GM21447 (cell line): ENCODE measurements around the gene NWD2.

ENCODE experiments used
- ATAC-seq: cut with Tn5 transposase; IDR thresholded peaks from one replicate; pipeline ENCODE4 v1.9.1; 2021; ENCODE audit not compliant: unreplicated experiment

The NWD2 gene

DNA sequence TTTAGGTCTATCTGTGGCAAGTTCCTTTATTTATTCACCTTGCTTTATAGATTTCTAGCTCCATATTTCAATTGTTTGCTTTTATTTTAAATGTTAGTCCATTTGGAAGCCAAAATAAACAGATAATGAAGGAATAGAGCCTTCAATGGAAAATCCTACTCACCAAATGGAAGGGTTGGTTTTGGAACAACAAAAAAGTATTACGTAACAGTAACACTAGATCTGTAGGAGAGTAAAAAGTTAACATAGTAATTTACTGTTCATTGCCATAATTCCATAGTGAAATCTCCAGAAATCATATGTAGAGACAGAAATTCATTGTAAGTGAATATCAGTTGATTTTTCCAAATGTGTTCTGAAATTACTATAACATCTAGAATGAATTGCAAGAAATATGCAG is 34.6 kb downstream of the NWD2 start:
- ATAC-seq = no peak

DNA sequence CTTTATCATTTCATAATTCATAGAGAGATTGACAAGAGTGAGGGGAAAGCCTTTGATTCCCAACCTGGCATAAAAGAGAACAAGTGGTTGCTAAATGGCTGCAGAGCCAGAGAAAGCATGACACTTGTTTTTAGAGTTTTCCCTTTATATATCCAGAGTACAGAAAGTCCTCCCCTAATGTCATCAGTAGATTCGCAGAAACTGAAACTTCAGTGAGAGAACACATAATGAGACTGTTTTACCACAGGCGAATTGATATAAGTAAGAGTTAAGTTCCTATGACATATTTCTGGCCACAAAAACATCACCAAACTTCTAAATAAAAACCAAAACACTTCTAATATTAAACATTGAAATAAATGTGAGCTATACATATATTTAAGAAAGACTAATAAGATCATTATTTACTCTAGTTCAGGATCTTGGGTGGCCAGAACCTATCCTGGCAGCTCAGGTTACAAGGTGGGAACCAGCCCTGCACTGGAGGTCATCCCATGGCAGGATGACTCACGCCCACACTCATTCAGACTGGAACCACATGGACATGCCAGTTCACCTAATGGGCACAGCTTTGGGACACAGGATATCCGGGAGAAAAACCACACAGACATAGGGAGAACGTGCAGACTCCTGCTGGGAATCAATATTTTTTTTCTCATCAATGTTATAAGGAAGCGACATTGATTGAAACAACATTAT is 35.5 kb downstream of the NWD2 start:
- ATAC-seq = no peak

DNA sequence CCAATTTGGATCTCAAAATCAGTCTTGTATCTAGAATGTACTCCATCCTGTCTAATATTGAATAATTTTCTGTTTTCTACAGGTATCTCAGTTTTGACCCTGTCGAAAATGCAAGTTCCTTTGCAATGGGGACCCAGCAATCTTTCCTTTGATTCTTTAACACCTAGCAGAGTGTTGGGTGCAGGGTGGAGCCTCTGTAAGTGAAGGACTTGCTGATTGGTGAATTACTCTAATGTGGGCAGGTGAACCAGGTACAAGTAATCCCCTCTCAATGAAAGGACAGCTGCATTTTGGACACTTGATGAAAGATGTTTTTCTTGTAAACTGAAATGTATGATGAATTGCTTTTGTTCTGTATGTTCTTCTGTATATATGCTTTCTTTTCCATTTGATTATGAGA is 54.9 kb downstream of the NWD2 start:
- no peak for ATAC-seq

DNA sequence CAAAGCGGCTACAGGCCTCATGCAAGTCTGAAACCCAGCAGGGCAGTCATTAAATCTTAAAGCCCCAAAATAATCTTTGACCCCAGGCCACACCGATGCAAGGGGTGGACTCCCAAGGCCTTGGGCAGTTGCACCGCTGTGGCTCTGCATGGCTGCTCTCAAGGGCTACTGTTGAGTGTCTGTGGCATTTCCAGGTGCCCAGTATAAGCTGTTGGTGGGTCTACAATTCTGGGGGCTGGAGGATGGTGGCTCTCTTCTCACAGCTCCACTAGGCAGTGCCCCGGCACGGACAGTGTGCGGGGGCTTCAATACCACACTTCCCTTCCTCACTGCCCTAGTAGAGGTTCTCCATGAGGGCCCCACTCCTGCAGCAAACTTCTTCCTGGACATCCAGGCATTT is 60.1 kb downstream of the NWD2 start:
- ATAC-seq = no peak

DNA sequence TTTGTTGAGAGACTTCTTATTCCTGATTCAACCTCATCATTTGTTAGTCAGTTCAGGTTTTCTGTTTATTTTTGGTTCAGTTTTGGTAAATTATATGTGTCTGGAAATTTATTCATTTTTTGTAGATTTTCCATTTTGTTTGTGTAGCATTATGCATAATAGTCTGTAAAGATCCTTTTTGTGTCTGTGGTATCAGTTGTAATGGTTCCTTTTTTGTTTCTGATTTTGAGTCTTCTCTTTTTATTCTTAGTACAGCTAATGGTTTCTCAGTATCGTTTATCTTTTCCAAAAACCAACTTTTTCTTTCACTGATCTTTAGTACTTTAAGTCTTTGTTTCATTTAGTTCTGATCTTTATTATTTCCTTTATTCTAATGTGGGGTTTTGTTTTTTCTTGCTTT is 61.4 kb downstream of the NWD2 start:
- ATAC-seq = no peak

DNA sequence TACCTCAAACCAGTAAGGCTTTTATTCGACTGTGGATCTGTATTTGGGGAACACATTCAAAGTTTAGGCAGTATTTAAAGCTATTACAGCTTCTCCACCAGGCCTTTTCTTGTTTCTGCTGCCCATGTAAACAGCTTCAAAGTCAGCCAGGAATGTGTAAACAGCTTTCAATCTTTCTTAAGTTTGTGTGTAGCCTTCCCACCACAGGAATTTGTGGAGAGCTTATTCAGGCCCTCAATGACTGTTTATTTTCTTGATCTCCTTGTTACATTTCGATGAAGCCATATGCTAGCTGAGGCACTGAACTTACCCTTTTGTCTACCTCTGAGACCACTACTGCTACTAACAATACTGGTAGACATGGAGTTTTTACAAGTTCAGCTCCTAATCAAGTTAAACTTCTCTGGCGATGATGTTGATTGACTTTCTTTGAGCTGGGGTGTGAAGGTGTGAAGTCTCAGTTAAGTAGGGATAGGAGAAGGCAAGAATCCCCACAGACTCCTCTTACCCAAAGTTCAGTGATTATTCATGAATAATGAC is 72.6 kb downstream of the NWD2 start:
- no peak for ATAC-seq

DNA sequence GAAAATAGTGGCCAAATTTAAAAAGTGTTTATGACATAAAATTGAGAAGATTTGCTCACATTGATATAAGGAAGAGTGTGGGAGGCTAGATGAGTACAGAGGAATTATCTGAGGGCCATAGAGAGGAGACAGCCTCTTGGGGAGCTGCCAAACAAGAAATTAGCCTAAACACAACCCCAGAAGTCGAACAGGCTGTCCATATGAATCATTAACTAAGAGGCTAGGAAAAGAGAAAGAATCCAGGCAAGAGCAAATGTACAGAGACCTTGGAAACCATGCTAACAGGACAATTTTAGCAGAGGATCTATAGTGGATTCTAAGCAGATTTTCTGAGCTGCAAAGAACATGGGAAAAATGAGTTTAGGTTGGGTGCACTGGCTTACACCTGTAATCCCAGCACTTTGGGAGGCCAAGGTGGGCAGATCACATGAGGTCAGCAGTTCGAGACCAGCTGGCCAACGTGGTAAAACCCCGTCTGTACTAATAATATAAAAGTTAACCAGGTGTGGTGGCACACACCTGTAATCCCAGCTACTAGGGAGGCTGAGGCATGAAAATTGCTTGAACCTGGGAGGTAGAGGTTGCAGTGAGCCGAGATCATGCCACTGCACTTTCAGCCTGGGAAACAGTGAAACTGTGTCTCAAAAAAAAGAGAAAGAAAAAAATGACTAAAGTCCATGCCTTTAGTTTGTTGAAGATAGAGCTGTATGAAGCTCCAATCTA is 76.1 kb downstream of the NWD2 start:
- no peak for ATAC-seq

DNA sequence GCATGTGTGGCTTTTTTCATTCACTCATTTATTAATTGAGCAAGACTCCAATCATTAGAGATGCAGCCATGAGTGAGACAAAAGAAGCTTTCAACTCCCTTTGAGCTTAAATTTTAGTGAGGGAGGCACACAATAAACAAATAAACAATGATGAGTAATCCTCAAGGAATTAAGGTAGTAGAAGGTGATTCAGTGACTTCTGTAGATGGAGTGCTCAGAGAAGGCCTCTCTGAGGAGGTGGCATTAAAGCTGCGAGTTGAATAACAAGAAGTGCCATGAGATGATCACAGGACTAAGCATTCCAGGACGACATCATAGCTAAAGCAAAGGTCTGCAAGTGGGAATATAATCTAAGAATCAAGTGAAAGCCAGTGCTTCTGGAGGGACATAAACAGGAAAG is 77.6 kb downstream of the NWD2 start:
- ATAC-seq = no peak

DNA sequence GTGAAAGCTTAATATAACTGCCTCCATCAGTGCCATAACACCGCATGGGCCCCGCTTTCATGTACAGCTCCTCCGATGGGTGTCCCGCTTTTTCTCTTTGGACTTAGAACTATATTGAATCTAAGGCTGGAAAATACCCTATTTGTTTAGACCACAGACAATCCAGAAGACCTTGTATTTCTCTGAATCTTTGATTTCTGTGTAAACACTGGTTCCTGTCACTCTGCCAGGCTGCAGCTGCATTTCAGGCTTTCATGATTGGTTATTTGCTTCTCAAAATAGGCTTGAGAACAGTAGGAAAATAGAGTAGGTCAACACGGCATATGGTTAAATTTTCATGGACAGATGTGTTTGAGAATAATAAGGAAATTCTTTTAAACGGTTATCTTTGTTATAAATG is 80.0 kb downstream of the NWD2 start:
- no peak for ATAC-seq

DNA sequence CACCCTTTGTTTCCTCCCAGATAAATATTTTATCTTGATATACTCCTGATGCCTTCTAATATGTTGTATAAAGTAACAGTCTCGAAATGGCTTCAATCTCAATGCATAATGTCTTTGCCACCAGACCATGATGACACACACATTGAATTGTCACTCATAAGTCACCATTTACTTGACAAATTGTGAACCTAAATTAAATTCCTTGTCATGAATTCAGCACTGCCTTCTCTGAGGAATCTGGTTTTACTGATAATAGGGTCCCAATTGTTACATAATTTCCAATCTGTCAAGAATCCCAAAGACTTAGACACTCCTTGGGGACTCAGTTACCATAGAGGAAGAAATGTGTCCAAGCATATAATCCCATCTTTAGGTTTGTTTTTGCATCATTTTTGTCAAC is 82.3 kb downstream of the NWD2 start:
- ATAC-seq = no peak

DNA sequence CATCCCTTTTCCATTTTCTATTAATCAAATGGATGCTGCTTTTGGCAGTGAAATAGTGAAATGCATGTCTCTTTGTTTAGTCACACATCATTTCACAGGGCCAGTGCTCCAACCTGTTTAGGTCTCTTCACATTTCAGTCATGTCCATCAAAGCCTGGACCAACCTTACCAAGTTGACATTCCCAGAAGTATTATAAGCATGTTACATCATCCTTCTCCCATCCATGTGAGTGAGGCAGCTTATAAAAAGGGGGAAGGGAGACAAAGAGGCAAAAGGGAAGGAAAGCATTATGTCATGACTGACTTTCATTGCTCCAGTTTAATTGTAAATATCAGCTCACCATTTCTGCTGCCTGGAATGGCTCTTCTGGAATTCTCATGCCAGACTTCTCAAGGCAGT is 94.4 kb downstream of the NWD2 start:
- no peak for ATAC-seq

DNA sequence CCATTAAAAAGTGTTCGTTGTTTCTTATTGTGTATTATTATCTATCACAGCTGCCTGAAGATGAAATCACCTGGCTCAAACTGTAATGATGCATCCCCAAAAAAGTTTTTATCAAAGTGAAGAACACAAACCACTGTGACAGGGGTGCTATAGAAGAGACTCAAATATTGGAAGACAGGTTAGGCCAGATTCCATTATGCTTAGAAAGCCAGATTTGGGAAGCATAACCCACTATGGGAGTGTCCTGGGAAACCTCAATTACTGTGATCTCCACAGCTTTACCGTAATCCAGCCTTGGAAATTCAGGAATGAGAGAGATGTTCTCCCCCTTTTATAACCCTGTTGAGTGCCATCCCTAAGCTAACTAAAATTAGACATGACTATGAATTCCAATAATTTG is 114.2 kb downstream of the NWD2 start:
- no peak for ATAC-seq

DNA sequence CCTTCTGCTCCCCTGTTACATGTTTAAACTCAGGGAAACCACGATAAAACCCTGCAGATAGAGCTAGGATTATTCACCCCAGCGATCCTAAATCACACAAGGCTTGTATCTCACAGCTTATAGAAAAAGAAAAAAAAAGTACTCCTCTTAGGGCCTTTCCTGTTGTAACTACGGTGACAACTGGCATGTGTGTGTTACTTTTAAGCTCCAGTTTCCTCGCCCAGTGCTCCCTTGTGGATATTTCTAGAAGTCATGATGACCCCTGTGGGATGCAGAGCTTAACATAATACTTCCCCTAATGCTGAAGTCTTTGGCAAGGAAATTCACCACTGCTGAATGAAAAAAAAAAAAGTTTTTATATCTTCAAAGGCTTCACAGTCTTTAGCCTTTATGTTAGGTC is 114.7 kb downstream of the NWD2 start:
- no peak for ATAC-seq

DNA sequence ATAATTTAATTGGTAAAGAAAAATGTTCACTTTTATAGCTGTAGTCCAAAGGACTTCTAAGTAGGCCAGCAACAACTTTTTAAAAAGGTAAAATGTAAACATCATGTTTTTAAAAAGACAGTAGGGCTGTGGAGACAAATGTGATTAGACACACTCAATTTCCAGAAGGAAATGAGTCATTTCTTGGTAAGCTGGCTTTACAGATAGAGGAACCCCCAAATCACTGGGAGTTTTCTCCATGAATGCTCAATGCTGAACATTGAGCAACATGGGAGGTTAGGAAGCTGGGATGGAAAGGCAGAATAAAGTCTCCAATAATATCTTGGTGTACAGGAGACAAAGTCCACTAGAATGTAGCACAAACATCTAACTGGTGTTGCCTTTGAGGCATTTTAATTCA is 121.3 kb downstream of the NWD2 start:
- no peak for ATAC-seq

DNA sequence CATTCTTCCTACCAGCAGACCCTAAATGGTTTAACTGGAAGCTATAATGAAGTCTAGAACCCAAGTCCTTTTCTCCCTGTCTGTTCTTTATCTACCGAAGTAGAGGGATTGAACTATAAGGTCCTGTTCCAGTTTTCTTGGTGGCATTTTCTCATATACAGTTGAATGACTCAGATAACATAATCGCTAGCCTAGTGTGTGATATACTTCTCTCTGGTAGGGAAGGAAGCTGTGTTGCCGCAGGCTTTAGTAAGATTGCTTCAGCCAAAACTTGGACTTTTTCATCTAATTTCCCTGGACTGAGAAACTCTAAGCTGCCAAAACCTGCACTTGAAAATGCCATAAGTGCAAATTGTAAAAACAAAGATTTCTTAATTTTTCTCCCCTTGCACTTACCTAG is 123.4 kb downstream of the NWD2 start:
- no peak for ATAC-seq

DNA sequence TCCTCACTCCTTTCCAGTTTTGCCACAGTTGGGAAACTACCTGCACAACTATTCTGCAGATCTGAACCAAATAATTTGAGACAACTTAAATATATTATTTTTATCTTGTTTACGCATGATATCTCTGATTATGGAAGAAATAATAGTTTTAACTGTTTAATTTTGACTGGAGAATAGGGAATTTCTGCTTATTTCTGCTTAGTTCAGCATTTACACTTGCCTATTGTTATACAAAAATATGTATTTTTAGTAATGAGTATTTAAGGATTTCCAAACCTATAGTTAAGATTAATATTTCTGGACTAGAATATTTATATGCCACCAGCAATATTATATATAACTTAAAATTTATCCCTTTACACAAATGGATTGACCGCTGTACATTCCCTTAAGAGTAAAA is 125.5 kb downstream of the NWD2 start:
- no peak for ATAC-seq

DNA sequence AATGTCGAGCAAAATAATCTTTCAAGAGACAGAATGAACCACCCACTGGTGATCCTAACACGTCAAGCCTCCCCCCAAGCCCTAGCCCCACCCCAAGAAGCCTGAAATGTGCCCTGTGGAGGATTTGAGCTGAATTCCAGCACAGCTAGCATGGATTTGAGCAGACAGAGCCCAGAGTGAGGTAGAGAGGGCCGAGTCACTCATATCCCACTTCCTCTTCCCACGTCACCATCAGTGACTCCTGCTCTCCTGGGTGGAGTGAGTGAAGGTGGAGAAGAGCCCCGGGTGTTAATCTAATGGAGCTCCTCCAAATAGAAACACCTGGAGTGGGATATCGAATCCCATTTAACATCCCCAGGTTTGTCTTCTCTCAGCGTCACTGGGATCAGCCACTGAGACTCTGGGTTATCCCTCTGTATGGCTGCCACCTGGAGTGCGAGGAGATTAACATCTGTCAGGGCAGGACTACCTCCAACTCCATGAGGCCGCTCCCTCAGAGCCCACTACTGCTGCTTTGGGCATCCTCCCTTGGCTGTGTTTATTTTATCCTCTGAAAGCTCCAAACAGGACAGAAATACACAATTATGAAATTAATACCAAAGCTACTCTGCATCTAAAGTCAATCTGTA is 136.6 kb downstream of the NWD2 start:
- ATAC-seq = no peak

DNA sequence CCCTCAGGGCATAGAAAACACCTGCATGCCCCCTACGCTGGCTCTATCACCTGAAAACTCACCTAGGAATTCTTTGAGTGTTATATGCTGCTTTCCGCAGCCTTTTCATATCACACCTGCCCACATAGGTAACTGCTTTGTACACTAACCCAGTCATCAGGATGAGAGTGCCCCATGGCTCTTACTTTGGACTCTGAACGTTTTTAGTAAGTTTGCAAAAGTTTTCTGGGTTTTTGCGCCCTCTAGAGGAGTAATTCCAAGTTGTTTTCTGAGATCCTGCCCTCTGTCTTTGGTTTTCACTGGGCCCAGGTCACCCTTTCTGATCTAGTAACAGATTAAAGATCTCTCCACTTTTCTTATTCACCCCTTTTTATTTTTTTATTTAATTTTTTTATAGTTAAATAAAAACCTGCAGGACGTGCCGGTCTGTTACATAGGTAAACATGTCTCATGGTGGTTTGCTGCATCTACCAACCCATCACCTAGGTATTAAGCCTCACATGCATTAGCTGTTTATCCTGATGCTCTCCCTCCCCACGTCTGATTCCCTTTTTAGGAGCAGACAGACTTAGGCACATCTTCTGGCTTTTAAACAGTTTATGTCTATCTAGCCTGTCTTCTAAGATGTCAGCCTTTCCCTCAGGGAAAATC is 139.2 kb downstream of the NWD2 start:
- ATAC-seq = no peak

DNA sequence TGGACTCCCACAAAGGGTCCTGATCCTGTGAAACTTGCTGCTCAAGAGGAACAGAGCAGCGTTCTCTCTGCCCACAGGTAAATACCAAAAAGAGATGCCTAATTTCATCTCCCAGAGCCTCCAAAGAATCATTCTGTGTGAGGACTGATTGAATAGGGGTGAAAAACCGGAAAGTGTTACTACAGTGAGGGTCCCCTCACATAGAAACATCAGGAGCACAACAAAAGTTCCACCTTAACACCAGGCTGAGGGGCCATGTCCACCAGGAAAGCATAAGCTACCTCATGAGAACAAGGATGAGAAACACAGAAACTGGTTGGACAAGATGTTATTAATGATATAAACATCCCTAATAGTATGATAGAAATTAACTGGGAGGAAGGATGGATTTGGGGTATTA is 140.9 kb downstream of the NWD2 start:
- no peak for ATAC-seq

DNA sequence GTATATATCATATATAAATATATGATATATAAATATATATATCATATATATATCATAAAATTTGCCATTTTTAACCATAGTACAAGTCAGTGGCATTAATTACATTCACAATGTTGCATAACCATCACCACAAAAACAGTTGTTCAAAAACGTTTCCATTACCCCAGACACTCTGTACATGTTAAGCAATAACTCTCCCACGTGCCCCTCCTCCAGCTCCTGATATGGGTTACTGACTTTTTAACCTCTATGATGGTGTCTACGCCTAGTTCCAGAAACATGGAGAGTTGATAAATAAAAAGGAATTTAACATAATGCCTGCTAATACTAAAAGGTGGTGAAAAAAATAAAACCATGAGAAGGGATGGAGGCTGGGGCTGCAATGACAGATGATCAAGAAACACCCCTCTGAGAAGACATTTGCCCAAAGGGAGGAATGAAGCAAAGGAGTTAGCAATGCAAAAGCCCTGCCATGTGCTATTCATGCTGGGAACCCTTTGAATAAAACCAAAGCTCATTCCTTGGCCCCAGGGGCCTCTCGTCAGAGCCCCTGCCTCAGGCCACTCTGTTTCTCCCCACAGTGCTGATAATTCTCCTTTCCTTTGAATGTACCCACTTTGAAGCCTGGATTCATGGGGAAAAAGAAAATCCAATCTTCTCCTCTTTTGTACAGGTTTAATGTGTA is 144.3 kb downstream of the NWD2 start:
- ATAC-seq = no peak

DNA sequence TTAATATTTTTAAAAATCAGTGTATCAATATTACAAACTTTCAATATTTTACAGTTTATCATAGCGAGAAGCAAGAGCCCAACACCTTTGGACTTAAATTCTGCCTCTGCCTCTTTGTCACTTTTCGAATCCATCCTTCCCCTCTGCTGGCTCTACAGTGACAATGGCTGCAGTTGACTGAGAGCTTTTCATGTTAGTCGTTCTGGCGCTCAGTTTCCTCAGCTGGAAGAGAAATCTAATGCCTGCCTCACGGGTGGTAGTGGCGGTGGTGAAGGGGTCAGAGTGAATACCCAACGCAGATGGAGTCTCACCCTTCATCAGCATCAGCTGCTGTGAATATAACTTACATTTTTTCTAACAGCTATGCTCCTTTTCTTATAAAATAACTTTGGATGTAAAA is 144.8 kb downstream of the NWD2 start:
- no peak for ATAC-seq
